ENCODE measurements around the gene TAOK3. TPM values are rescaled to one million over a fixed set of nuclear protein-coding genes. Genes with fewer than 3 reads are reported as not detected.
A peak's percentile ranks its signal among the peaks of the same experiment; 100 is the strongest.

The TAOK3 gene
- total RNA-seq, 1 donor from 2014 or later: 15.7 TPM

- H3K4me1 ChIP-seq (ENCODE audit: insufficient read depth, low read length): peaks cover 10% of the 10 kb centered on the region
- Mint-ChIP-seq H3K9me3 (ENCODE audit: unreplicated experiment) (no peaks in the 10 kb centered on the region), H3K4me3 (ENCODE audit: unreplicated experiment) (no peak overlapping the region), H3K36me3 (ENCODE audit: low read depth, unreplicated experiment) (peaks cover 2% of the 10 kb centered on the region), H3K27me3 (ENCODE audit: low read depth, unreplicated experiment) (no peaks in the 10 kb centered on the region), H3K27ac (ENCODE audit: unreplicated experiment) (peak overlapping the region; percentile 1), H3K4me1 (ENCODE audit: low read depth, unreplicated experiment) (peaks cover 15% of the 10 kb centered on the region)
- no peak overlapping the region for H2AFZ ChIP-seq (ENCODE audit: low read depth, low read length)
- peak overlapping the region; percentile 33 for H3K4me2 ChIP-seq (ENCODE audit: low read length)
- H3K36me3 ChIP-seq (ENCODE audit: insufficient read depth, low read length): no peaks in the 10 kb centered on the region
- peak overlapping the region; percentile 65 for H3K27ac ChIP-seq (ENCODE audit: low read depth, low read length)
- H3K4me3 ChIP-seq (ENCODE audit: insufficient read depth, low read depth, low read length): no peak overlapping the region
- H4K20me1 ChIP-seq (ENCODE audit: insufficient read depth, low read length): no peaks in the 10 kb centered on the region
- DNase-seq (ENCODE audit: low read depth): no peak
- TF ChIP-seq EZH2 (IDR thresholded peaks at IDR 0.05; ENCODE audit: insufficient read depth, low read length) (no peak), CTCF (IDR thresholded peaks at IDR 0.05; ENCODE audit: insufficient read depth, low read depth, low read length) (no peak)
- no peaks in the 10 kb centered on the region for H3K27me3 ChIP-seq (ENCODE audit: insufficient read depth, low read length)
- peaks cover 41% of the 10 kb centered on the region for H3K79me2 ChIP-seq (ENCODE audit: insufficient read depth, low read length)
- peak overlapping the region; percentile 32 for H3K9ac ChIP-seq (ENCODE audit: low read length)
- no peak for FAIRE-seq
- no peaks in the 10 kb centered on the region for H3K9me3 ChIP-seq (ENCODE audit: insufficient read depth, low read depth, low read length)
These were observed 15.3 kb downstream of the TAOK3 start for GRCh38 chr12:118357257-118358007.

GRCh38 chr12:118356809-118357256 lies 15.9 kb downstream of the TAOK3 start:
- no peaks in the 10 kb centered on the region for H3K9me3 Mint-ChIP-seq (ENCODE audit: unreplicated experiment)
- peaks cover 10% of the 10 kb centered on the region for H3K4me1 ChIP-seq (ENCODE audit: insufficient read depth, low read length)
- H3K36me3 ChIP-seq (ENCODE audit: insufficient read depth, low read length): no peaks in the 10 kb centered on the region
- TF ChIP-seq CTCF (IDR thresholded peaks at IDR 0.05; ENCODE audit: insufficient read depth, low read depth, low read length) (no peak), EZH2 (IDR thresholded peaks at IDR 0.05; ENCODE audit: insufficient read depth, low read length) (no peak)
- no peak overlapping the region for H2AFZ ChIP-seq (ENCODE audit: low read depth, low read length)
- H3K27me3 Mint-ChIP-seq (ENCODE audit: low read depth, unreplicated experiment): no peaks in the 10 kb centered on the region
- no peak overlapping the region for H3K4me3 ChIP-seq (ENCODE audit: insufficient read depth, low read depth, low read length)
- FAIRE-seq (no peak), DNase-seq (ENCODE audit: low read depth) (peak; percentile 78)
- H3K27ac ChIP-seq (ENCODE audit: low read depth, low read length): peak overlapping the region; percentile 65
- H3K4me2 ChIP-seq (ENCODE audit: low read length): peak overlapping the region; percentile 33
- no peaks in the 10 kb centered on the region for H3K27me3 ChIP-seq (ENCODE audit: insufficient read depth, low read length)
- peaks cover 39% of the 10 kb centered on the region for H3K79me2 ChIP-seq (ENCODE audit: insufficient read depth, low read length)
- peaks cover 15% of the 10 kb centered on the region for H3K4me1 Mint-ChIP-seq (ENCODE audit: low read depth, unreplicated experiment)
- peak overlapping the region; percentile 67 for H3K27ac Mint-ChIP-seq (ENCODE audit: unreplicated experiment)
- peaks cover 2% of the 10 kb centered on the region for H3K36me3 Mint-ChIP-seq (ENCODE audit: low read depth, unreplicated experiment)
- H4K20me1 ChIP-seq (ENCODE audit: insufficient read depth, low read length): no peaks in the 10 kb centered on the region
- H3K4me3 Mint-ChIP-seq (ENCODE audit: unreplicated experiment): no peak overlapping the region
- H3K9ac ChIP-seq (ENCODE audit: low read length): peak overlapping the region; percentile 40
- no peaks in the 10 kb centered on the region for H3K9me3 ChIP-seq (ENCODE audit: insufficient read depth, low read depth, low read length)

- no peak overlapping the region for H3K4me2 ChIP-seq (ENCODE audit: low read length)
- no peak overlapping the region for H3K4me3 ChIP-seq (ENCODE audit: insufficient read depth, low read depth, low read length)
- no peaks in the 10 kb centered on the region for H3K9me3 ChIP-seq (ENCODE audit: insufficient read depth, low read depth, low read length)
- H4K20me1 ChIP-seq (ENCODE audit: insufficient read depth, low read length): no peaks in the 10 kb centered on the region
- H2AFZ ChIP-seq (ENCODE audit: low read depth, low read length): no peak overlapping the region
- H3K27me3 ChIP-seq (ENCODE audit: insufficient read depth, low read length): no peaks in the 10 kb centered on the region
- Mint-ChIP-seq H3K4me1 (ENCODE audit: low read depth, unreplicated experiment) (peaks cover 15% of the 10 kb centered on the region), H3K27me3 (ENCODE audit: low read depth, unreplicated experiment) (no peaks in the 10 kb centered on the region), H3K4me3 (ENCODE audit: unreplicated experiment) (no peak overlapping the region), H3K36me3 (ENCODE audit: low read depth, unreplicated experiment) (peaks cover 2% of the 10 kb centered on the region), H3K9me3 (ENCODE audit: unreplicated experiment) (no peaks in the 10 kb centered on the region), H3K27ac (ENCODE audit: unreplicated experiment) (no peak overlapping the region)
- H3K4me1 ChIP-seq (ENCODE audit: insufficient read depth, low read length): peaks cover 6% of the 10 kb centered on the region
- peaks cover 44% of the 10 kb centered on the region for H3K79me2 ChIP-seq (ENCODE audit: insufficient read depth, low read length)
- H3K36me3 ChIP-seq (ENCODE audit: insufficient read depth, low read length): no peaks in the 10 kb centered on the region
- peak overlapping the region; percentile 65 for H3K27ac ChIP-seq (ENCODE audit: low read depth, low read length)
- TF ChIP-seq CTCF (IDR thresholded peaks at IDR 0.05; ENCODE audit: insufficient read depth, low read depth, low read length) (no peak), EZH2 (IDR thresholded peaks at IDR 0.05; ENCODE audit: insufficient read depth, low read length) (no peak)
- FAIRE-seq (no peak), DNase-seq (ENCODE audit: low read depth) (no peak)
- H3K9ac ChIP-seq (ENCODE audit: low read length): no peak overlapping the region
These were observed 16.9 kb downstream of the TAOK3 start for GRCh38 chr12:118355843-118356242.

Data from astrocyte (in vitro differentiated cells and primary cell).